Upper lobe of left lung (tissue), 6 donors: ENCODE data around the gene TFIP11. TPM values are rescaled to one million over a fixed set of nuclear protein-coding genes. Genes with fewer than 3 reads are reported as not detected.
A peak's percentile ranks its signal among the peaks of the same experiment; 100 is the strongest.

ENCODE experiments used
- ATAC-seq, 2 donors: fragments of 200-7000 bp; cut with Tn5 transposase; one replicate each; pipeline ENCODE4 v1.9.1; 2022; ENCODE audit warnings: mild to moderate bottlenecking in 2 of 2, moderate library complexity in 2 of 2; ENCODE audit not compliant: low FRiP score in 2 of 2
- DNase-seq, 2 donors: peaks; one replicate each; pipeline ENCODE4 v3.0.0-alpha.2; 2019 to 2020
- H3K27ac ChIP-seq, 4 donors: fragments of 200-600 bp; sonication (generic); one replicate each; pipeline ENCODE4 v1.5.1; 2016 to 2019
- H3K27me3 ChIP-seq, 4 donors: fragments of 200-600 bp; sonication (generic); one replicate each; pipeline ENCODE4 v1.5.1; 2017 to 2019
- H3K36me3 ChIP-seq, 4 donors: fragments of 200-600 bp; sonication (generic); one replicate each; pipeline ENCODE4 v1.5.1; 2016 to 2019
- H3K4me1 ChIP-seq, 4 donors: fragments of 200-600 bp; sonication (generic); one replicate each; pipeline ENCODE4 v1.5.1; 2018 to 2019
- H3K4me3 ChIP-seq, 4 donors: fragments of 200-600 bp; sonication (generic); one replicate each; pipeline ENCODE4 v1.5.1; 2017 to 2019; ENCODE audit warnings: mild to moderate bottlenecking in 2 of 4, moderate library complexity in 1 of 4
- H3K9me3 ChIP-seq, 4 donors: fragments of 200-600 bp; sonication (generic); one replicate each; pipeline ENCODE4 v1.5.1; 2018 to 2019
- CTCF ChIP-seq, 6 experiments: fragments of 450-650 bp in 4 of 6; fragments of 200-600 bp in 2 of 6; sonication (generic) in 2 of 6; IDR thresholded peaks; one replicate each; pipeline ENCODE4 v1.5.1; 2016 to 2019; ENCODE audit warnings: antibody characterized with exemption in 6 of 6
- EP300 ChIP-seq, 4 donors: sonication (generic); formaldehyde crosslinking; IDR thresholded peaks; one replicate each; pipeline ENCODE4 v1.5.1; 2017; ENCODE audit warnings: antibody characterized with exemption in 4 of 4, control low read depth in 2 of 4
- POLR2A ChIP-seq, 4 donors: fragments of 450-650 bp; IDR thresholded peaks; one replicate each; pipeline ENCODE4 v1.5.1; 2016 to 2017; ENCODE audit warnings: antibody characterized with exemption in 4 of 4, mild to moderate bottlenecking in 2 of 4
- POLR2AphosphoS5 ChIP-seq, 2 donors: sonication (generic); formaldehyde crosslinking; IDR thresholded peaks; one replicate each; pipeline ENCODE4 v1.5.1; 2017; ENCODE audit warnings: antibody characterized with exemption in 2 of 2
- WGBS, 2 donors: methylation state at CpG; one replicate each; pipeline ENCODE4 v1.1.5; 2017 to 2018; 5-methylcytosine and 5-hydroxymethylcytosine counted together
- total RNA-seq, 6 donors: library from RNA; depleted of rRNA in 4 of 6; stranded (reverse); fragments of >200 nt in 4 of 6; gene quantifications; one replicate each; pipeline versions ENCODE4 v1.1.0 to v1.2.1, GENCODE V29; 2016 to 2021
- donor health status: DM: no; HTN: no; CAD: no; lungs with moderate emphysema.
- donor health status: DM: no; HTN: yes; CAD: no; lungs with severe emphysema.

TFIP11 gene
- total RNA-seq, 6 donors from 2014 or later: 26.3 to 37.7 (median 32.6) TPM

- Histone ChIP-seq H3K27ac (peak overlapping the region in 3 of 4 donors; percentile 16 to 61 (median 23)), H3K4me3 (no peak overlapping the region), H3K9me3 (no peaks in the 10 kb centered on the region), H3K27me3 (no peaks in the 10 kb centered on the region), H3K4me1 (peaks cover 4 to 18% (median 9%) of the 10 kb centered on the region in 4 donors), H3K36me3 (peaks cover 53 to 100% (median 93%) of the 10 kb centered on the region in 4 donors)
- ATAC-seq (peak in 1 of 2 donors; percentile 22), DNase-seq (peak in 1 of 2 donors; percentile 50)
- TF ChIP-seq POLR2AphosphoS5 (IDR thresholded peaks at IDR 0.05): peak in 1 of 2 donors; percentile 12
- TF ChIP-seq EP300 (IDR thresholded peaks at IDR 0.05): no peak
- TF ChIP-seq CTCF (IDR thresholded peaks at IDR 0.05): peak in 5 of 6 experiments; percentile 17 to 52 (median 33)
- TF ChIP-seq POLR2A (IDR thresholded peaks at IDR 0.05): no peak
- 21 to 33% methylated on average over 3 of the region's 3 CpGs for WGBS, 2 donors
Observed at GRCh38 chr22:26502688-26503561, 9.3 kb downstream of the TFIP11 start.

- WGBS, 2 donors: 96 to 98% methylated on average over 2 of the region's 2 CpGs
- DNase-seq (no peak), ATAC-seq (no peak)
- TF ChIP-seq POLR2AphosphoS5 (IDR thresholded peaks at IDR 0.05) (no peak), CTCF (IDR thresholded peaks at IDR 0.05) (no peak), EP300 (IDR thresholded peaks at IDR 0.05) (no peak), POLR2A (IDR thresholded peaks at IDR 0.05) (no peak)
- Histone ChIP-seq H3K27ac (no peak overlapping the region), H3K4me3 (no peak overlapping the region), H3K27me3 (no peaks in the 10 kb centered on the region), H3K4me1 (peaks cover 4 to 18% (median 9%) of the 10 kb centered on the region in 4 donors), H3K9me3 (no peaks in the 10 kb centered on the region), H3K36me3 (peaks cover 59 to 100% (median 91%) of the 10 kb centered on the region in 4 donors)
Observed at GRCh38 chr22:26501996-26502395, 10.3 kb downstream of the TFIP11 start.

DNA sequence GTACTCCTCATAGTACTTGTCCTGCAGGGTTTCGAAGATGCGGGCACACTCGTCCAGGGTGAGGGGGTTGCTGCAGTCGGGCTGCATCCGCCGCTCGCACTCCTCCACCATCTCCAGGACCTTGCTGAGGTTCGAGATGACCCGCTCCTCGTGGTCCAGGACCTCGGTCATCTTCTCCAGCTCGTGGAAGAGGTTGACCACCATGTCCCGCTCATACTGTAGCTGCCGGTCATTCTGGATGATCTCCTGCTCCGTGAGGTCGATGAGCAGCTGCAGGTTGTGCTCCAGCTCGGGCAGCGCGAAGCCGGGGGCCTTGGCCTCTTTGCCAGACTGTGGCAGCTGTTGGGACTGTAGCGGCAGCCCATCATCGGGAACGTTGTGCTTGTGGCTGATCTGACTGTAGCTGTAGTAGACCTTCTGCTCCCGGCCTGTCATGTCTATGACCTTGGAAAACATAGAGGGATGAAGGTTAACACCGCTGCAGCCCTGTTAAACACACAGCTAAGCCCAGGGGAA, 13.0 kb downstream of the TFIP11 start:
- DNase-seq (peak in 1 of 2 donors; percentile 56), ATAC-seq (no peak)
- no peaks in the 10 kb centered on the region for H3K27me3 ChIP-seq
- peaks cover 4 to 17% (median 9%) of the 10 kb centered on the region in 4 donors for H3K4me1 ChIP-seq
- H3K27ac ChIP-seq: no peak overlapping the region
- no peaks in the 10 kb centered on the region for H3K9me3 ChIP-seq
- TF ChIP-seq POLR2AphosphoS5 (IDR thresholded peaks at IDR 0.05): no peak
- H3K4me3 ChIP-seq: no peak overlapping the region
- peaks cover 50 to 98% (median 90%) of the 10 kb centered on the region in 4 donors for H3K36me3 ChIP-seq
- 92 to 94% methylated on average over 18 to 25 of the region's 25 CpGs for WGBS, 2 donors

GRCh38 chr22:26496456-26496855, 15.8 kb downstream of the TFIP11 start:
- no peak for ATAC-seq
- Histone ChIP-seq H3K36me3 (peaks cover 55 to 98% (median 91%) of the 10 kb centered on the region in 4 donors), H3K9me3 (no peaks in the 10 kb centered on the region), H3K4me1 (no peaks in the 10 kb centered on the region), H3K4me3 (no peak overlapping the region), H3K27ac (no peak overlapping the region), H3K27me3 (no peaks in the 10 kb centered on the region)
- no peak for DNase-seq
- WGBS, 2 donors: 77 to 94% methylated on average over 4 of the region's 4 CpGs
- TF ChIP-seq CTCF (IDR thresholded peaks at IDR 0.05): no peak
- TF ChIP-seq EP300 (IDR thresholded peaks at IDR 0.05): no peak
- no peak for TF ChIP-seq POLR2A (IDR thresholded peaks at IDR 0.05)
- TF ChIP-seq POLR2AphosphoS5 (IDR thresholded peaks at IDR 0.05): no peak

DNA sequence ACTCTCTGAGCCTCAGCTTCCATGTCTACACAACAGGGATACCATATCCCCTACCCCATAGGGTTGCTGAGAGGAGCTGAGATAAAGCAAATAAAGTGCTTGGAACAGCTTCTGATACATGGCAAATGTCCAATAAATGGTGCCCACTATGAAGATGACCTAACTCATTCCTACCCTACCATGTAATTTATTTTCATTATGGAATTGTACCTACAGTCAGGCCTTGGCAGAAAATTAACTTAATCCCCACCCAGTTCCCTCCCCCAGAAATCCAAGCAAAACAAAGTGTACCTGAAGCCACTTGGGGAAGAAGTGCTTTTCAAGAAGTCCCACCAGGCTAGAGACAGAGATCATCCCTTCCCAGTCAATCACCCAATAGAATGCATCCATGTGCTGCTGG, 17.8 kb downstream of the TFIP11 start:
- Histone ChIP-seq H3K27ac (no peak overlapping the region), H3K36me3 (peaks cover 44 to 96% (median 86%) of the 10 kb centered on the region in 4 donors), H3K4me1 (no peaks in the 10 kb centered on the region), H3K4me3 (no peak overlapping the region), H3K27me3 (no peaks in the 10 kb centered on the region), H3K9me3 (no peaks in the 10 kb centered on the region)
- TF ChIP-seq EP300 (IDR thresholded peaks at IDR 0.05) (no peak), CTCF (IDR thresholded peaks at IDR 0.05) (no peak), POLR2A (IDR thresholded peaks at IDR 0.05) (no peak), POLR2AphosphoS5 (IDR thresholded peaks at IDR 0.05) (no peak)
- ATAC-seq (no peak), DNase-seq (no peak)
